SK-N-SH (cell line): ENCODE measurements around the gene TLDC2.

Source experiments
- CTCF ChIP-seq: fragments of 200-600 bp; sonication (generic); IDR thresholded peaks from 2 replicates; pipeline ENCODE4 v1.6.1; 2017; ENCODE audit warnings: antibody characterized with exemption, mild to moderate bottlenecking, moderate library complexity
- EP300 ChIP-seq, 2 experiments: IDR thresholded peaks; 2 replicates each; pipeline versions ENCODE4 v1.4.0 to v1.6.1; 2012; ENCODE audit warnings: borderline replicate concordance in 1 of 2, low read depth in 1 of 2, low read length in 1 of 2
- FOSL2 ChIP-seq: IDR thresholded peaks from 2 replicates; pipeline ENCODE4 v1.4.0; 2012; ENCODE audit warnings: low read depth, mild to moderate bottlenecking, moderate library complexity, borderline replicate concordance
- FOXJ3 ChIP-seq: sonication (generic); formaldehyde crosslinking; IDR thresholded peaks from 2 replicates; pipeline ENCODE4 v1.5.1; 2020; ENCODE audit warnings: mild to moderate bottlenecking, missing genetic modification reagents
- GATA2 ChIP-seq: sonication (generic); formaldehyde crosslinking; IDR thresholded peaks from 2 replicates; pipeline ENCODE4 v1.5.0; 2020; ENCODE audit warnings: mild to moderate bottlenecking, missing genetic modification reagents
- JUND ChIP-seq: IDR thresholded peaks from 2 replicates; pipeline ENCODE4 v1.4.0; 2012
- MXI1 ChIP-seq: IDR thresholded peaks from 2 replicates; pipeline ENCODE4 v1.6.1; 2012; ENCODE audit warnings: mild to moderate bottlenecking, low read depth, low read length, improper control_type of control experiment
- NFIC ChIP-seq: IDR thresholded peaks from 2 replicates; pipeline ENCODE4 v1.4.0; 2012; ENCODE audit warnings: borderline replicate concordance
- NRF1 ChIP-seq: IDR thresholded peaks from 2 replicates; pipeline ENCODE4 v1.6.1; 2012; ENCODE audit warnings: low read depth, mild to moderate bottlenecking, low read length
- POLR2AphosphoS5 ChIP-seq: IDR thresholded peaks from 2 replicates; pipeline ENCODE4 v1.6.1; 2012; ENCODE audit warnings: low read depth, low read length
- RAD21 ChIP-seq: IDR thresholded peaks from 2 replicates; pipeline ENCODE4 v1.6.1; 2012; ENCODE audit warnings: mild to moderate bottlenecking, low read length
- RCOR1 ChIP-seq: fragments of 150-350 bp; IDR thresholded peaks from 2 replicates; pipeline ENCODE4 v1.6.1; 2017; ENCODE audit warnings: antibody characterized with exemption, low read length
- TF ChIP-seq, protein P1 (sequence below): fragments of 150-350 bp; IDR thresholded peaks from 2 replicates; pipeline ENCODE4 v1.6.1; 2017; ENCODE audit warnings: antibody characterized with exemption, low read length, low read depth, borderline replicate concordance

GRCh38 chr20:36875702-36876472 is at the start of gene TLDC2:
- TF ChIP-seq NRF1 (no peak), GATA2 (CRISPR knock-in tag) (no peak), CTCF (no peak), NFIC (no peak), FOXJ3 (CRISPR knock-in tag) (no peak), MXI1 (no peak), POLR2AphosphoS5 (no peak), JUND (no peak), FOSL2 (no peak), EP300 (IDR thresholded peaks at IDR 0.05; ENCODE audit: borderline replicate concordance in 1 of 2, low read depth in 1 of 2, low read length in 1 of 2) (no peak), RAD21 (no peak), RCOR1 (no peak)
- TF ChIP-seq, protein P1, sequence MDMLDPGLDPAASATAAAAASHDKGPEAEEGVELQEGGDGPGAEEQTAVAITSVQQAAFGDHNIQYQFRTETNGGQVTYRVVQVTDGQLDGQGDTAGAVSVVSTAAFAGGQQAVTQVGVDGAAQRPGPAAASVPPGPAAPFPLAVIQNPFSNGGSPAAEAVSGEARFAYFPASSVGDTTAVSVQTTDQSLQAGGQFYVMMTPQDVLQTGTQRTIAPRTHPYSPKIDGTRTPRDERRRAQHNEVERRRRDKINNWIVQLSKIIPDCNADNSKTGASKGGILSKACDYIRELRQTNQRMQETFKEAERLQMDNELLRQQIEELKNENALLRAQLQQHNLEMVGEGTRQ = no peak
